Transverse colon (tissue), 4 donors: ENCODE measurements around the gene CCN6.

ENCODE experiments used
- CTCF ChIP-seq, 5 experiments: fragments of 200-600 bp in 3 of 5; fragments of 450-650 bp in 2 of 5; sonication (generic) in 3 of 5; IDR thresholded peaks; 1 replicate in 2 of 5; 2 replicates in 3 of 5; pipeline ENCODE4 v1.5.1; 2016 to 2017; ENCODE audit warnings: antibody characterized with exemption in 5 of 5, inconsistent platforms in 3 of 5, mild to moderate bottlenecking in 2 of 5, moderate library complexity in 1 of 5
- EP300 ChIP-seq: sonication (generic); formaldehyde crosslinking; IDR thresholded peaks from one replicate; pipeline ENCODE4 v1.6.1; 2017; ENCODE audit warnings: antibody characterized with exemption, low read depth
- POLR2A ChIP-seq: fragments of 450-650 bp; IDR thresholded peaks from one replicate; pipeline ENCODE4 v1.6.1; 2016; ENCODE audit warnings: antibody characterized with exemption, mild to moderate bottlenecking, moderate library complexity
- POLR2AphosphoS5 ChIP-seq, 3 donors: sonication (generic); formaldehyde crosslinking; IDR thresholded peaks; one replicate each; pipeline ENCODE4 v1.6.1; 2016; ENCODE audit warnings: antibody characterized with exemption in 3 of 3

GRCh38 chr6:112031960-112032359 lies 21.9 kb upstream of the CCN6 start:
- TF ChIP-seq POLR2AphosphoS5 (IDR thresholded peaks at IDR 0.05) (no peak), POLR2A (no peak), CTCF (IDR thresholded peaks at IDR 0.05) (no peak), EP300 (no peak)
